Measurements from ENCODE around the gene SZT2.
"Not testable (repeated sequence)": the region's sequence is repeated elsewhere in the genome, so short reads cannot be mapped to it uniquely, and the experiment has no call there.

The SZT2 gene

GRCh38 chr1:43363283-43363934 lies 26.3 kb upstream of the SZT2 start:
- DNase-seq, result peak; percentile 39

GRCh38 chr1:43363935-43364525 lies 25.7 kb upstream of the SZT2 start:
- no peak for DNase-seq

GRCh38 chr1:43365678-43366077 lies 24.0 kb upstream of the SZT2 start:
- no peak for DNase-seq

GRCh38 chr1:43366179-43366578 lies 23.5 kb upstream of the SZT2 start:
- no peak for DNase-seq

GRCh38 chr1:43366601-43367025 lies 23.1 kb upstream of the SZT2 start:
- DNase-seq, result no peak

- peak; percentile 94 for DNase-seq
These were observed 22.4 kb upstream of the SZT2 start for GRCh38 chr1:43367026-43367903.

- peak; percentile 92 for DNase-seq
These were observed 21.6 kb upstream of the SZT2 start, which contains the start of gene ELOVL1 for GRCh38 chr1:43367904-43368645. Gene ELOVL1, minus strand, starts transcription at chr1:43368011. Its CDS starts 2,402 bp downstream, at chr1:43365609.

- DNase-seq, result no peak
These were observed 21.1 kb upstream of the SZT2 start for GRCh38 chr1:43368646-43369020.

GRCh38 chr1:43369779-43370178 lies 19.9 kb upstream of the SZT2 start:
- DNase-seq, result not testable (repeated sequence)

- no peak for DNase-seq
These were observed 19.1 kb upstream of the SZT2 start for GRCh38 chr1:43370564-43370963.

GRCh38 chr1:43372172-43372571 lies 17.5 kb upstream of the SZT2 start:
- no peak for DNase-seq

GRCh38 chr1:43373066-43373940 lies 16.4 kb upstream of the SZT2 start:
- no peak for DNase-seq

GRCh38 chr1:43376723-43377235 lies 12.9 kb upstream of the SZT2 start:
- no peak for DNase-seq

- no peak for DNase-seq
These were observed 11.9 kb upstream of the SZT2 start for GRCh38 chr1:43377831-43378230.

- DNase-seq, result no peak
These were observed 10.2 kb upstream of the SZT2 start for GRCh38 chr1:43379476-43379875.

- no peak for DNase-seq
These were observed 8.1 kb upstream of the SZT2 start for GRCh38 chr1:43381612-43382011.

GRCh38 chr1:43382027-43382779 lies 7.5 kb upstream of the SZT2 start:
- no peak for DNase-seq

- no peak for DNase-seq
These were observed 6.2 kb upstream of the SZT2 start for GRCh38 chr1:43383449-43383848.

- no peak for DNase-seq
These were observed 3.0 kb upstream of the SZT2 start for GRCh38 chr1:43386676-43387075.

- DNase-seq, result no peak
These were observed 1.6 kb upstream of the SZT2 start for GRCh38 chr1:43387976-43388599.

- DNase-seq, result no peak
These were observed 1.1 kb upstream of the SZT2 start for GRCh38 chr1:43388613-43389012.

Measured in hematopoietic multipotent progenitor cell treated with erythropoietin and hydrocortisone succinate and interleukin-3 and kit ligand, for 6 days (in vitro differentiated cells).